ENCODE measurements around the gene MAP3K14.

The MAP3K14 gene

GRCh38 chr17:45282683-45283644 lies 33.9 kb downstream of the MAP3K14 start:
- DNase-seq (ENCODE audit: low read depth) = no peak

GRCh38 chr17:45279898-45280297 lies 36.9 kb downstream of the MAP3K14 start:
- no peak for DNase-seq (ENCODE audit: low read depth)

GRCh38 chr17:45277992-45278391 lies 38.8 kb downstream of the MAP3K14 start:
- DNase-seq (ENCODE audit: low read depth) = no peak

- DNase-seq (ENCODE audit: low read depth) = peak; percentile 92
Measured at GRCh38 chr17:45277216-45277849, 39.5 kb downstream of the MAP3K14 start.

GRCh38 chr17:45276031-45276430 lies 40.8 kb downstream of the MAP3K14 start:
- DNase-seq (ENCODE audit: low read depth) = no peak

GRCh38 chr17:45274033-45274432 lies 42.8 kb downstream of the MAP3K14 start:
- DNase-seq (ENCODE audit: low read depth) = no peak

GRCh38 chr17:45273551-45273957 lies 43.3 kb downstream of the MAP3K14 start:
- DNase-seq (ENCODE audit: low read depth) = no peak

- no peak for DNase-seq (ENCODE audit: low read depth)
Measured at GRCh38 chr17:45271603-45272002, 45.2 kb downstream of the MAP3K14 start.

- DNase-seq (ENCODE audit: low read depth) = no peak
Measured at GRCh38 chr17:45270828-45271418, 45.9 kb downstream of the MAP3K14 start.

- DNase-seq (ENCODE audit: low read depth) = no peak
Measured at GRCh38 chr17:45269912-45270311, 46.9 kb downstream of the MAP3K14 start.

GRCh38 chr17:45267436-45268055 lies 49.3 kb downstream of the MAP3K14 start:
- DNase-seq (ENCODE audit: low read depth) = no peak

GRCh38 chr17:45266372-45266926 lies 50.4 kb downstream of the MAP3K14 start:
- no peak for DNase-seq (ENCODE audit: low read depth)

GRCh38 chr17:45265821-45266220 lies 51.0 kb downstream of the MAP3K14 start:
- no peak for DNase-seq (ENCODE audit: low read depth)

- no peak for DNase-seq (ENCODE audit: low read depth)
Measured at GRCh38 chr17:45264988-45265387, 51.8 kb downstream of the MAP3K14 start.

GRCh38 chr17:45264430-45264829 lies 52.4 kb downstream of the MAP3K14 start:
- DNase-seq (ENCODE audit: low read depth) = no peak

GRCh38 chr17:45263477-45263860 lies 53.4 kb downstream of the MAP3K14 start:
- DNase-seq (ENCODE audit: low read depth) = no peak

- no peak for DNase-seq (ENCODE audit: low read depth)
Measured at GRCh38 chr17:45262516-45263476, 54.0 kb downstream of the MAP3K14 start.

GRCh38 chr17:45261577-45262515 lies 55.0 kb downstream of the MAP3K14 start, which contains the start of gene SPATA32:
SPATA32 (minus strand) TSS chr17:45262094; CDS start chr17:45262016, 78 bp downstream.
- peak; percentile 65 for DNase-seq (ENCODE audit: low read depth)

GRCh38 chr17:45260204-45260783 lies 56.5 kb downstream of the MAP3K14 start:
- DNase-seq (ENCODE audit: low read depth) = no peak

Measured in CMK (cell line).